Stimulated activated CD8-positive, alpha-beta memory T cell treated with anti-CD3 and anti-CD28 coated beads, Interleukin-4, amount 100 ng/mL, for 1 hour (primary cell): ENCODE measurements around the gene NME8.

ENCODE experiments used
- DNase-seq, 2 donors: peaks; one replicate each; pipeline ENCODE4 v3.0.0-alpha.2; 2020; ENCODE audit warnings: low read depth in 2 of 2, low spot score in 1 of 2

The NME8 gene

GRCh38 chr7:37901236-37901827, 52.9 kb downstream of the NME8 start:
- no peak for DNase-seq

- no peak for DNase-seq
These were observed 53.6 kb downstream of the NME8 start for GRCh38 chr7:37901890-37902524.

DNA sequence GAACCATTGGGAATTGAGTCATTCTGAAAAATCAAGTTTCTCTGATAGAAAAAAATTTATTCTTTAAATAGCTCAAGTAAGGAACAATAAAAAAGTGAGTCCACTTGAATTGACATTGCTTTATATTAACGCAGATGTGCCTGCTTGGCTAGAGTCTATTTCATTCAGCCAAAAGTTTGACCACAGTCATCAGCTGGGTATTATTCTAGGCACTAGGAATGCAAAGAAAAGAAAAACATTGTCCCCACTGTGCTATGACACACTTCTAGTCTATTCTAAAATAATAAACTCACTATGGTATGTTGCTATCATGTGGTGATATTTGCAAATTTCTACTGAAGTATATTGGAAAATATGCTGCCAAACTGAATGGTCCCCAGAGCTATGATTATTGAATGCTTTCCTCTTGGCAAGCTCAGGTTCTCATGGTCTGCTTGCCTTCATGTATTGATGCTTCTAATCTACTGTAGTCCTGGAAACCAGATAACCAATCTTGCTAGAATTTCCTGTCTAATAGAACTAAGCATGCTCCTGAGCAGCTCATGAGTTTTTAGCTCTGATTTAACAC, 59.9 kb downstream of the NME8 start:
- no peak for DNase-seq

- DNase-seq = no peak
These were observed 64.4 kb downstream of the NME8 start for GRCh38 chr7:37912756-37913155.

- DNase-seq = no peak
These were observed 67.0 kb downstream of the NME8 start for GRCh38 chr7:37915438-37915837.

- DNase-seq = no peak
These were observed 67.7 kb downstream of the NME8 start for GRCh38 chr7:37916017-37916672.

- DNase-seq = no peak
These were observed 68.6 kb downstream of the NME8 start, which contains the start of gene SFRP4 for GRCh38 chr7:37916673-37917660. Gene SFRP4, minus strand, starts transcription at chr7:37916817. Its CDS starts 280 bp downstream, at chr7:37916537.

DNA sequence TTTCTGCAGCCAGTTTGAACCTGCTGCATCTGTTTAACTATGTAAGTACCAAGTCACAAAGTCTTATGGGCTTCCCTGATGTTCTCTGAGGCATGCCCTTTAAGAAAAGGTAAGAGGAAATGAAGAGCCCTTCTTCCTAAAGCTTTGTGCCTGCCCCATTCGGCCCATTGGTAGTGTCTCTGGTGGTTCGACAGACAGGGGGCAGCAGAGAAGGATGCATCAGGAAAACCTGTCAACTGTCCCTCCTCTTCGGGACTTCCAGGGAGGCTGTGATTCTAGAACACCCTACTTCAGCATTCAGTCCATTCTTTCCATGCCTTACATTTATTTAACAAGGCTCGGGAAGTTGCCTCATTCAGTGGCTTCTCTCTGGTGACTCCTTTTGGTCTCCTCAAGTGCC, 70.1 kb downstream of the NME8 start:
- DNase-seq = no peak

DNA sequence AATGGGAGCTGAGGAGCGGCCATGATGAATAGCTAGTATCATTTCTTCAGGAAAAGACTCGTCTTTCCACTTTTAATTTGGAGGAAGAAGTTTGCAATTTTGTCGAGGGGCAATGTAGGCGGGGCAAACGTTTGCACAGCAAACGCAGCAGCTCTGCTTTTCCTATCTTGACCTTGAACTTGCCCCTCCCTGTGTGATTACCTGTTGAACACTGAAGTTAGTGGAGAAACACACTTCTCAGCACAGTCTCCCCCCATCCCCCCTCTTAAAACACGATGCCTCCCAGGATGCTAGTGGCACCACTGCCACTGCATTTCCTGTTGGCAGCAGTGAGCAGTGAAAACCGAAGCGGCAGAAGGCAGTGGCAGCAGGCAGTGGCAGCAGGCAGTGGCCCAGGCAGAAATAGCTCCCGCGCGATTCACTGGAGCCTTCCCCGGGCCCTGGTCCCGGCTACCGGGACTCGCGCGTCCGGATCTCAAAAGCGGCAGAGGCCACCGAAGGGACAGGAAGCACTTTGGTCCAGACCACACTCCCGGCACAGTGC, 72.0 kb downstream of the NME8 start, which contains the start of gene EPDR1:
Gene EPDR1 (plus strand): TSS at position 336 of the 544 bp plus-strand sequence. CDS start 300 bp downstream, outside the sequence.
- DNase-seq = no peak

- DNase-seq = no peak
These were observed 72.7 kb downstream of the NME8 start for GRCh38 chr7:37920849-37921805.

- no peak for DNase-seq
These were observed 73.5 kb downstream of the NME8 start for GRCh38 chr7:37921876-37922275.

DNA sequence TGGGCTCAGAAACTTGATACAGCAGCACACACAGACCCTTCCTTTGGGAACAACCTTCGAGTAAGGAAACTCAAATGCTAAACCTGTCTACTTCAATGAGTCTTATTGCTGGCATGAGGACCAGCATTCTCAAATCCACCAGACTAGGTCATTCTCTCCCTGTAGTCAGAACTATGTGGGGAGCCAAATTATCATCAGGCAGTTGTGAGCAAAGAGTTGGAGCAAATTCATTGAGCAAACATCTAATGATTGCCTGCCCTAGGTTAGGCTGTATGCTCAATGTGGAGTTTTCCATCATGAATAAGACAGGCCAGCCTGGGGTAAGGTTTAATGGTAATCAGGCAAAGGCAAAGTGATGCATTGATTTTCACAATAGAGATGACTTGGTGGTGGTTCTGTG, 75.6 kb downstream of the NME8 start:
- DNase-seq = no peak

GRCh38 chr7:37924491-37925041, 76.2 kb downstream of the NME8 start:
- no peak for DNase-seq

GRCh38 chr7:37925620-37926019, 77.2 kb downstream of the NME8 start:
- no peak for DNase-seq

DNA sequence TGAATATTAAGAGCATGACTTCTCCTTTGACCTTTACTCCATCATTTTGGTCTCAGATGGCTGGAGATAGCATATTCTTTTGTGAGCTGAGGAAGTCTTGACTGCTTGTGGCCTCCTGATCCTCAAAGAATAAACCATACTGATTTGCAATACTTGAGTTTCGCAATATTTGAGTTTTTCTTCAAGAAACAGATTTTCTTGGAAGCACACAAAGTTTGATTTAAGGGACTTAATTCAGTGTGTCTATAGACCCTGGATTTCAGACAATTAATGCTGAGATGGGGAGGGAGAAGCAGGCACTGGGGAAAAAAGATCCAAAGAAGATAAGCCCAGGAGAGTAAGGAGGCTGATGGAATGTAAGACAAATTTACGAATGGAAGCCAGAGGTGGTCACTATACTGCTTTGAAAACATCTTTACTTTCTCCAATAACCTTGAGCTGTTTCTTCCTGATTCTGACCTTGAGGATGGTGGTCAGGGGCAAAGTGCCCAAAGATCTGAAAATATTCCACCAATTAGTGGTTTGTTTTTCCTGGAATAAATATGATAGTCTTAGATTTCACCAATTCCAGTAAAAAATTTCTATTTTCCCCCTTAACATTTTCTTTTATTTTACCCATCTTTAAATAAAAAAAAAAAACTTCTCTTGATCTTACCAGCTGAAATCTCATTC, 79.5 kb downstream of the NME8 start:
- DNase-seq = no peak

DNA sequence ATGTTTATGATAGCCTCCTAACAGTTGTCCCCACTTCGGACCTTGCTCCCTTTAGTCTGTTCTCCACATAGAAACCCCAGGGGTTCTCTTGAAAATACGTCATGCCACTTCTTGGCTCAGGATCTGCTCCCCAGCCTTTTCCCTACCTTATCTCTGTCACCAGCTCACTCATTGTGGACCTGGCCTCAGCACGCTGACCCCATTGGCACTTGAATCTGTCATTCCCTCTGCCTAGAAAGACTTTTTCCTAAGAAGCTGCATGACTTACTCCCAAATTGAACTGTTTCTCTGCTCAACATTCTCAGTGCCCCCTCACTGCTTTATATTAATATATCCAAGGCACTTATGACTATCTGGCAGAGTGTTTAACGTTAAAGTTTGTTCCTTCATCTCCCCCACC, 80.5 kb downstream of the NME8 start:
- DNase-seq = no peak

- DNase-seq = no peak
These were observed 82.0 kb downstream of the NME8 start for GRCh38 chr7:37930226-37930948.

- DNase-seq = no peak
These were observed 84.1 kb downstream of the NME8 start for GRCh38 chr7:37932543-37932942.
